ENCODE measurements around the gene TRIM15.

Gene TRIM15

DNA sequence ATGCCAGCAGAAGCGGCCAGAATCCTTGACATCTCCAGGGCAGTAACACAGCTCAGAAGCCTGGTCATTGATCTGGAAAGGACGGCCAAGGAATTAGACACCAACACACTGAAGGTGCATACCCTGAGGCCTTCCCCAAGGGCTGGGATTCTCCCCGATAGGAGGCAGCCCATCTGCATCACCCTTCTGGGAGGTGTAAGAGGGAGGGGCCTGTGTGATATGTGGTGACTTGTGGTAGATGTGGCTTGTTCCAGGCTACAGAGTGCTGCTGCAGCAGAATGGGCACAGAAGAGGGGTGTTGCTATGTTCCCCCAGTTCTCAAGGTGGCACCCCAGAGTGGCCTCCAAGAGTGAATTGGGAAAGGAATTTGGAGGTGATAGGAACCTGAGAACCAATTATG is 16.2 kb upstream of the TRIM15 start:
- DNase-seq, result no peak

DNA sequence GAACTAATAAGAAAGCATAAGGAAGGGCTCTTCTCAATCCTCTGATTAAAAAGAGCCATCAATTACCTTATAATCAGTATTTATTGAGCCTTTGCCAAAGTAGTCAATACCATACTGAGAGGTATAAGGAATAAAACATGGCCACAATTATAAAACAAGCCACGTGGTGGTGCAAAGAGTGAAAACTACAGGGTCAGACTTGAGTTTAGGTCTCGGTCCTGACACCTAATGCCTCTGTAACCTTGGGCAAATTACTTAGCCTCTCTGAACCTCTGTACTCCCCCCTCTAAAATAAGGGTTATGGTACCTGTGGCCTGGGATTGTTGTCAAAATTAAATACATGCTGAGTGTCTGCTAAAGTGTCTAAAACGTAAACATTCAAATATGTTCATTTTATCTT is 14.1 kb upstream of the TRIM15 start:
- DNase-seq, result no peak

DNA sequence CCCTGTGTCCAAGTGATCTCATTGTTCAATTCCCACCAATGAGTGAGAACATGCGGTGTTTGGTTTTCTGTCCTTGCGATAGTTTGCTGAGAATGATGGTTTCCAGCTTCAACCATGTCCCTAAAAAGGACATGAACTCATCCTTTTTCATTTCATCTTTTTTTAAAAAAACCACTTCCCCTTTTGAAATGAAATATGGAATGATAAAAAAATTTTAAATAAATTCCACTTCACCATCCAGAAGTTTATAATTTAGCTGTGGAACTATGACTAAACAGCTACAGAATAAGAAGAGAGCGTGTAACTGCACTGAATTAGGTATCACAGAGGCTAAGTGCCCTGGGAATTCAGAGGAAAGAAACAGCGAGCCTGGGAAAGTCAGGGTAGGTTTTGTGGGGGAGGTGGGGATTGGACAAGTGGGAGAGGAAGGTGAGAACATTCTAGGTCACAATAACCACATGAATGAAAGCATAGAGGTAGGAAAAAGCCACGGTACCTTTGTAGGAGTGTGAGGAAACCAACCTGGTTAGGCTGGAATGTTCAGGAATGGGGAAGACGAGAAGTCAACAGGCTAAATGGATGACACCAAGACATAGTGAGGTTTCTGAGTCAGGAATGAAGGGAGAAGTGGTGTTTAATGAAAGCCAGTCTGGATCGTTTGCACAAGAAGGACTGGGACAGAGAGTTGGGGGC is 13.3 kb upstream of the TRIM15 start:
- DNase-seq, result no peak

DNA sequence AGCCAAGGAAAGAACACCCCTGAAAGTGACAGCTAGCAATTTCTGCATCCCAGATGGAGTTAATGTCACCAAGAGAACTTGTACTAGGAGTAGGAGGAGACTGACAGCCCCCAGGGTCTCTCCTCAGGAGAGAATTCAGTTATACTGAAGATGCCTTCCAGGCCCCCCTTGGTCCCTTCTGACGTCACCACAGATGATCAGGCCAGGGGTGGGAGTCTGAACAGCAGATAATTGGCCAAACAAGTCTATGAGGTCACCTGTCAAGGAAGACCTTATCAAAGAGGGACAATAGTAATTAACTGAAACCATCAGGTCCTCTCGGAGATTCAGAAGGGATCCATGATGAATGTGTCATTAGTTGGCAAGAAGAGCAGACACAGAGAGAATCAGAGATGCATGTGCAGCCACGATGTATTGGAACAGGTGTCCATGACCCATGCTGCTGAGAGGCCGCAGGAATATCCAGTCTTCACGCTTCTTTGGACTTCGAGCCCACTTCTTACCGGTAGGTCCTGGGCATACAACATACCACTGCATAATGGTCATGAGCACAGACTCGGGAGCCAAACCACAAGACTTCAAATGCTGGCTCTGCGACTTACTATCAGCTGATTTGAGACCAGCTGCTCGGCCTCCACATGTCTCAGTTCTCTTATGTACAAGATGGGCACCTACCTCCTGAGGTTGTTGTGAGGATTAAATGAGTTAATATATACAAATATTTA is 12.5 kb upstream of the TRIM15 start:
- DNase-seq, result no peak

DNA sequence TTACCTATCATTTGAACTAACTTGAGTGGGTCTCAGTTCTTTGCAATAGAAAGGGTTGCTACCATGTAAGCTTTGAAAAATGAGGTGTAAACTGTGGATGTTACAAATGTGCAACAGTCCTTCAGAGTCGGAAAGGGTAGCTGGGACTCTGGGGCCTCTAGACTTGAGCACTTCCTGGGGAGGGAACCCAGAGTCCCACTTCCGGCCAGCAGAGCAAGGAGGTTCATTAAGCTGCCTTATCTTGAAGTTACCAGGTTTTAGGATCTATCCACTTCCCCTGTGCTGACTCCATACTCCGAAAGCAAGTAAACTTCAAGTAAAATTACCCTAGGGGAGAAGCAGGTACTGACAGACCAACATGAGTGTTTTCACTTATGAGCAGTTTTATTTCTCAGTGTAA is 11.8 kb upstream of the TRIM15 start:
- DNase-seq, result no peak

DNA sequence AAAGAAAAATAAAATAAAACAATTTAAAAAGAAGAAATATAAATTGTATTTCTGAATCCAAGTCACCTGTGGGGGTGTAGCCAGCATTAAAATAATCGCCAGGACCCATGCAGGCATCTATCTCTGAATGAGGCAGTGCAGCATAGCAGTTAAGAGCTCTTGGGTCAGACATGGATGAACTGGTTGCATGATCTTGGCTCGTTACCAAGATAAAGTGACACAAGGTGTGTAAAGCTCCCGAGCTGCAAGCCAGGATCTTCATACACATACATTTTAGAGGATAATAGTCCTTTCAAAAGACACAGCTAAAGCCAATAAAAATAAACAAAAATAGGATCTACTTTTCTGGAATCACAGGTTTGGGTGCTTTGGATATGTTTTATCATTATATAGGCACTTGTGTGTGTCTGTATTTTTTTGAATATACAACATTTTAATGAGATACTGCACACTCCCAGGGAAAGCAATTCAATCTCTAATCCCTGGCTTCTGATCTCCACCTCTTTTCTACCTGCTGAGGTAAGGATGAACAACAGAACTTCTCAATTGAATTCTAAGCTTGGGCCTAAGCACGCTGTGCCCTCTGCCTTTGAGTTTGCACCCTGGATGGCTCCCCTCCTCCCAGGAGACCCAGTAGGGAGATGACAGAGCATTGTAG is 11.2 kb upstream of the TRIM15 start:
- DNase-seq, result no peak

DNA sequence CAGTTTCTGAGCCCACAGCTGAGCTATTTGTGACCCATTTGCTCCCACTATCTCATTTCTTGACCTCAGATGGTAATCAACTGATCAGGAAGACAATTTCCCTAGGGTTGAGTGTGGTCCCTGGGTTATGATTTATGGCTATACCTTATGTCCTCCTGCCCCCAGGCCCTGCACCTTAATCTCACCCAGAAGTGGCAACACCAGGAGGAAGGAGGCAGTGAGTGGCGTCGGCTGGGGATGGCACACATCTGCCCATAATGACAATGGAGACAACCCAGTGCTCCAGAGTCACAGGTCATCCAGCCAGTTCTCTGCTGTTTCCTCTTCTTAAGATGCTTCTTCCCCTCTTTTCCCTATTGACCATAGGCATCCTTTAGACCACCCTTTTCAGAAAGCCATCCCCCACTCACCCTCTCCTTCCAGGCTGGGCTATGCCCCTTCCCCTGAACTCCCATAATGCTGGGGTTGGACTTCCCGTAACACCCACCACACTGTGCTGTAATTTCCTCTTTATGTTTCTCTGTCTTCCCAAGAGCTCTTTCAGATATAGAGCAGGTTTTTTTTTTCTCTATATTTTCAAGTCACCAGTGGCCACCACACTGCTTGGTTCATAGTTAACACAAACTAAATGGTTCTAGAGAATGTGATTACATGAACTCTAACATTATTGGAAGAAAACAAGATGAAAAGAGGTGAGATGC is 10.3 kb upstream of the TRIM15 start:
- no peak for DNase-seq

DNA sequence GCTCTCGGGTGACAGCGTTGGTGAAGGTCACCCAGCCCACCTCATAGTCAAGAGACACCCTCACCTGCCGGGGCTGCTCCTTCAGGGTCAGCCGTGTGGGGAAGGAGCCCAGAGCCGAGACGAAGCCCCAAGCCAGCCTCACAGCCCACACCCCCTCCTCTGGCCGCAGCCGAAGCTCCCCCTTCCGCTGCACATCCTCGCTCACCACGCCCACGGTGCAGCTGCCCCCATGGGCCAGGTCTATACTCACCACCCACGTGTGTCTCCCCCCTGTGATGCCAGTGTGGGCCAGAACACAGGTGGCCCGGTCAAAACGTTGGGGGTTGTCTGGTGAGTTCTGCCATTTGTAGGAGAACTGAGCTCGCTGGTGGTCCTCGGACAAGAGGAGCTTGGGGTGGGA is 9.3 kb upstream of the TRIM15 start:
- DNase-seq, result no peak

DNA sequence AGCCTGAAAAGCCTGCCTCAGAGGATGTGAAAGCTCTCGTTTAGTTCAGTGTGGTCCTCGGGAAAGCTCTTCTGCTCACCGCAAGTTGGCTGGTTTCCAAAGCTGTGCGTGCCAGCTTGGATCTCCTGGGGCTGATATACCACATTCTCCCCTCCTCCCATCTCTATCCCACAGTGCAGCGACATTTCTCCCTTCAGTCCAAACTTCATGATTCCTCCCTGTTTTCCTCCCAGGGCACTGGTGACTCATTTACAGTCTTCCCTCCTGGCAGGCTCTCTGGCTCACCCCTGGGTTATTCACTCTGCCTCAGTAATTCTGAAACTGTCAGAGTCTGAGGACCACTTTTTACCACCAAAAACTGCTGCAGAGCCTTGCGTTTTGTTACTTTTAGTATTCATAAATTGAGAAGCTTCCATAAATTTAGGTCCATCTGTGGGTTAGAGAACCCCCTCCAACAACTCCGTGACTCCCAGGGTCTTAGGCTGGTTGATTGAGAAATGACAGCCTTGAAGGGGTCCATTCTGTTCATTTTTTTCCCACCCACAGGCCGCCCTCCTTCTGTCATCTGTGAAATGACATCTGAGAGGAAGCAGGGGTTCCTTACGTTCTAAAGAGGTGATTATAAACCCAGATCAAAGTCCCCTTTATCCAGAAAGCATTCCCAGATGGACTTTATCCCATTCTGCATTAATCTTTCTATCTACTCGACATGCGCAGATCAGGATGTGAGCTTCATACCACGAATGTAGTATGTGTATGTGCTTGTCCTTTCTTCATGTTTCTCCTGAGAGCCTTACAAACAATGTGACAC is 8.4 kb upstream of the TRIM15 start:
- no peak for DNase-seq

DNA sequence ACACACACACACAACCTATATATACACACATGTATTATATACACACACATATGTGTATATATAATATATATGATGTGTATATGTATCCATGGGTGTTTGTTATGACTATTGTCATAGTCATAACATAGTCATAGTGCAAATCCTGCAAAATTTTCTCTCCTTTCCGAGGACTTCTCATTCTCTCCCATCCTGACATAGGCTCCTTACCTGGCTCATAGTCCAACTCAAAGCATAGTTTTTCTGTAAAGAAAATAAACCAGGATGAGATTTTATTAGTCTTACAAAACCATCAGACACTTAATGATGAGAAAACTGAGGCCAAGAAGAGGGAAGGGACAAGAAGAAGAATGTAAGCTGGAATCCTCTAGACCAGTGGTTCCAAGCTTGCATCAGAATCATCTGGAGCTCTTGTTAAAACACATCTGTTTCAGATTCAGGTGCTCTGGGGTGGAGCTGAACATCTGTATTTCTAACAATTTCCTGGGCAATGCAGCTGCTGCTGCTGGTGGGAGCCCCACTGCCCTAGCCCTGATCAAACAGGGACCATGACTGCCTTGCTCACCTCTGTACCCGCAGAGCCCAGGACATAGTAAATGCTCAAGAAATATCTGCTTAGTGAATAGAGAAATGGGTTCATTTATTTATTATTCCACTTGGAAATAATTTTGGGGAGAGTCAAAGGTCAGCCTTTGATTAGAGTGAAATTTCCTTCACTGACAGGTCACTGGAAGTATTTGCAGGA is 7.7 kb upstream of the TRIM15 start:
- DNase-seq, result no peak

DNA sequence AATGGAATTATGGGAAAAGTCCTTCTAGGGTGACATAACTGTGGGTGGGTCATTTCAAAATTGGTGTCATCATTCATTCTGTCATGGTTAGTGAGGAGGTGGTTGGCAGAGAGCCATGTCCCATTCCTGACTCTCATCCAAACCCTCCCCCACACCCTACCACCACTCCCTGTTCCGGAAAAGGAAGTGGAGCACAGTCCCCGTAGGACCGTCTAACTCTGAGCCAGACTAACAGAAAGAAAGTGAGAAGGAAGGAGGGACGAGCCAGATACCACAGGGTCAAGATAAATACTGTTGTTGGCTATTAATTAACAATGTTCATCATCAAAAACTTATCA is 7.1 kb upstream of the TRIM15 start:
- no peak for DNase-seq

DNA sequence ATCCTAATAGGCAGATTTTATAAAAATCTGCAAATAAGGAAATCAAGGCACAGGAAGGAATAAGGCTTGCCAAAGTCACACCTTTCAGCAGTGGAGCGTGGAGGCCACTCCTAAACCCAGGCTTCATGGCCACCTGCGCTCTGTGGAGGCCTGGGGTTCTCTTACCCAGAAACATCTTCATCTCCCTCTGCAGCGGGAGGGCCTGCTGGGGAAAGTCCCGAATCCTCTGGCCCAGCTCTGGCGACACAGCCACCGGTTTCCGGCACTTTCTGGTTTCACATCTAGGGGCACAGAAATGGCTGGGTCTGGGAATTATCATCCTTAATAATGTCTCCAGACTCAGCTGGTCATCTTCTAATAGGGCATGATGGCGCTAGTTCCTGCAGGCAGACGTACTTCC is 6.6 kb upstream of the TRIM15 start:
- no peak for DNase-seq

DNA sequence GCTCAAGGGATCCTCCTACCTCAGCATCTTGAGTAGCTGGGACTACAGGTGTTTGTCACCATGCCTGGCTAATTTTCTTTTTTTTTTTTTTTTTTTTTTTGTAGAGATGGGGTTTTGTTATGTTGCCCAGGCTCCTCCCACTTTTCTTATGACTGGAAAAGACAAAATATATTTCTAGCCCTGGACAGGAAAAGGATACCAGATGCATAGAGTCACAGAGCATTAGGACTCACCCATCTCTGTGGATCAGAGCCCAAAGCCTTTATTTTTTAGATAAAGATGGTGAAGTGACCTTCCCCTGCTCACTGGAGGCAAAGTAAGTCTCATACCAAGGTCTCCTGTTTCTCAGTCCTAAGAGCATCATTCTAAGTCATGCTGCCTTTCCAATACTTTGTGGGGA is 5.8 kb upstream of the TRIM15 start:
- DNase-seq, result no peak

DNA sequence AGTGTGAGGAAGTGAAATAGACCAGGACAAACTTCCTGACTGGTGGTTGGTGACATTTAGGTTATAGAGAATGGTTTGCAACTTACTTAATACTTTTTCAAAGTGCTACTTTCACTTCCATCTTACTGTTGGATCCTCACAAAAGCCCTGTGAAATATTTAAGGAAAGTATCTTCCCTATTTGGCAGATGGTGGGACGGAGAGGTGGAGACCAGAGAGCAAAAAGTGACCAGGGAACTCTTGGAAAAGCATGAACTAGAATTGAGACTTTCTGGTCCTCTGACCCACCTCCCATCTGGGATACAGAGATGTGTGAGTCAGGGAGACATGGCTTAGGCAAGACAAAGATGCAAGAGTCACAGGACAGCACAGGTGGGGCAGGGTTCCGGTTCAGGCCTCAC is 5.3 kb upstream of the TRIM15 start:
- DNase-seq, result no peak

DNA sequence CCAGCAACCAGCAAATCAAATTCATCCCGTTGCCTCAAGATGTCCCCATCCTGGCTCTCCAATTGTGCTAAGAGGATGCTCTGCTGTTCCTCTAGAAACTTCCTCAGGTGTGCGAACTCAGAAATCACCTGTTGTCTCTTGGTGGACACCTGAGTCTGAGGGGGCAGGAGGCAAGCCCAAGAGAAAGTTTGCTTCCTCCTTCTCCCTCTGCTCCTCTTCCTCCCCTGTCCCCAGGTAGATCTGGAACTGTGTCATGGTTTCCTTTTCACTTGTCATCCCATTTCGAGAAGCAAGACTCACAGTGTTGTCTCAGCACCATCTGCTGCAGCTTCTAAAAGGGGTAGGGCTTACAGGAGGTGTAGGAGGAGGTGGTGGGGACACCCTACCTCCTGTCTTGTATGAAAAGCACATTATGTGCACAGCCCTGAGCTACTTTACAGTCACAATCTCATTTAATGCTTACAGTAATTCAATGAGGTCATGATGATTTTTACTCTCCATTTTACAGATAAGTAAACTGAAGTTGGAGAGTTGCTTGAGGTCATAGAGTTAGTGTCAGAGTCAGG is 4.8 kb upstream of the TRIM15 start:
- DNase-seq, result no peak

DNA sequence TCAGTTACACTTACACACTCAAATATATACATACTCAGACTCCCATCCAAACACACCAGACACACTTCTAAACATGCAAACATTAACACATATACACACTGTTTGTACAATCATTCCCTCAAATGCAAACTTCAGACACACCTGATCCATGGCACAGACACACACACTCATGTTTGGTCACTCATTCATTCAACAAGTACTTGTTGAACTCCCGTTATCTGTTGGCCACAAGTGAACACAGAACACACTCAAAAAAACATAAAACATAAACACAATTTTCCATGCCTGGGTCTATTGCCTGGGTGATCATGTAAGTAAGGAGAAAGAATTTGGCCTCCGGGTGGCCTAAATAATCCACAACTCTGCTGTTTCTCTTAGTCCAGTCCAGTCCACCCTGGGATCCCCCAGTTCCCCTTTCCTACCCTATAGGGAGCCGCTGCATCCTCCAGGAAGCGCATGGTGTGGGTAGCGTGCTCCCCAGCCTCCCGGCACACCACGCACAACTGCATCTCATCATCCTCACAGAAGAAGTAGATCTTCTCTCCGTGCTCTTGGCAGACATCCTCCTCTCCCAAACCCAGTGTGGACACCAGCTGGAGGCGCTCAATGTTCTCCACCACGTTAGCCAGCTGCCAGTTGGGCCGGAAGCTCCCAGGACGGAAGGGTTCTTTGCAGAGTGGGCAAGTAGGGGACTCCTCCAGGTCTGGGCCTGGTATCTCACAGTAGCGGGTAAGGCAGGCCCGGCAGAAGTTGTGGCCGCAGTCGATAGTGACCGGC is 3.1 kb upstream of the TRIM15 start:
- no peak for DNase-seq

DNA sequence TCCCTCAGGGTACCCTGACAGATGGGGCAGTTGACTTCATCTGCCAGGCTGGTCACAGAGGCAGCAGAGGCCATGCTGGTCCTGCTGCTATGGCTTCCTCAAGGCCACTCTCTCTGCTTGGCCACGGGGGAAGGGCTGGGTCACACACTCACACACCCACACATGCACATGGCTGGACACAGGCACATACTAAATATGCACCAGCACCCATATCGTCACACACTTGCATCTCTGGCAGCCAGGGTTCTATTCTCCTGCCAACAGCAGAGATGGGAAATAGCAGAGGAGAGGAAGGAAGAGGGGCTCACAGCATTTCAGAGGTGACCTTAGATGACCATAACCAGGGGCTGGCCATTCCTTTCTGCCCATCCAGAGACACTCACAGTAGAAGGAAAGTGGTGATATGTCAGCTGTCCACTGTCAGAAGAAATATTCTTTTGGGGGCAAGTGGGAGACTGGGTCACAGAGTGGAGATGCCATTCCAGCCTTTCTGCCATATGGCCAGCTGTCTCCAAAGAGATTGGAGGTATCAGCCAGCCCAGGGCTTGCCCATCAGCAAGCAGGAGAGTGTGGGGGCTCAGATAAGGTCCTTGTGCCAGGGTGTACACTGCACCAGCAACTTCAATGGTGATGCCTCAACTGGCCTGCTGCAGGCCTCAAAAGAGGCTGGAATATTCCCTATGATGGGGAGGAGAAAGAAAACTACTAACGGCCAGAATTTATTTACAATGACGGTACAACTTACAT is 2.4 kb upstream of the TRIM15 start, which contains the start of gene TRIM10:
TSS of gene TRIM10 (minus strand) at position 427 of the 747 bp plus-strand sequence. CDS start at position 74, 353 bp downstream.
- DNase-seq, result no peak

DNA sequence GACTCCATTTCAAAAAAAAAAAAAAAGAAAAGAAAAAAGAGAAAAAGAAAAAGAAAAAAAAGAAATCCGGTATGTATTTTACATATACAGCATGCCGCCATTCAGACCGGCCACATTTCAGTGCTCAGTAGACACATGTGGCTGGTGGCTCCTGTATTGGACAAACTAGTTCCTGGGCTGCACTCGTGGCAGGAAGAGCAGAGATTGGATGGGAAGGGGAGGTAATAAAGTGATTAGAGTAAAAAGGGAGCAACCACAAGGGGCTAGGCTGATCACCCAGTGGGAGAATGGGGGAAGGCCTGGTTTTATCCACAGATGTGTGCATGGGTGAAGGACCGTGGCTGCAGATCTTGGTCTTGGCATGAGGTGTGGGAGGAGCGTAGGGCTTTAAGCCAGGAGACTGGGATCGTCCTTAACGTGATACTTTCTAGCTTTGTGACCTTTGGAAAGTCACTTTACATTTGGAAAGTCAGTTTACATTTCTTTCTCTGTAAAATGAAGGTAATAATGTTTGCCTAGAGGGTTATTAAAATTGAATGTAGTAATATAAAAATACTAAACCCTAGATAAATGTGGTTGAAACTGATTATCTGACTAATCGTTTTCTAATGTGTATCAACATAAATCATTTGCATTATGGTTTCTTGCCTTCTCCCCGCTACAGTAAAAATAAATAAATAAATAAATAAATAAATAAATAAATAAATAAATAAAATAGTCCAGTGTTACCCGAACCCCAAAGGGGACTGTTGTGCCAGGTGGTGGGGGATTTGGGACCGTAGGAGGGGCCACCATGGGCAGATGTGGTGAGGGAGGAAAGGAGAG is 869 bp upstream of the TRIM15 start:
- no peak for DNase-seq

All from activated naive CD4-positive, alpha-beta T cell (primary cell).